HG02973 (cell line): Measurements from ENCODE around the gene PLCH1.

Source experiments
- ATAC-seq: cut with Tn5 transposase; IDR thresholded peaks from one replicate; pipeline ENCODE4 v1.9.1; 2021; ENCODE audit warnings: moderate library complexity; ENCODE audit not compliant: unreplicated experiment

PLCH1 gene

GRCh38 chr3:155688481-155688880, 56.4 kb downstream of the PLCH1 start:
- no peak for ATAC-seq

DNA sequence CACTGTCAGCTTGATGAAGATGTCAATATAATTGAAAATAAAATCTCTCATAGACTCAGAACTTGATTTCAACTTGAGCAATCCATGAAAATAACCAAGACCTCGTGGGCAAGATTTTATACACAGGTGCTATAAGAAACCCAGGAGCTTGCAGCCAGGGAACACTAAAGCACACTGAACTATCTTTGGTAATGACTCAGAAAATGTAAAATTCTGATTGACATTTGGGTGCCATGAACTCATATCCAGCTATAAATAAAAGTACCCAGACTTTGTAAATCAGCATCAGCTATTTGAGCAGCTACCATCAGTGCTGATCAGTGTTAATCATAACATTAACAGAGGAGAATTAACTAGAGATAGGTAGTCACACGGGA, 61.5 kb downstream of the PLCH1 start:
- ATAC-seq = no peak

- no peak for ATAC-seq
These were observed 62.2 kb downstream of the PLCH1 start for GRCh38 chr3:155682426-155683343.

- ATAC-seq = no peak
These were observed 68.5 kb downstream of the PLCH1 start for GRCh38 chr3:155676252-155676981.

GRCh38 chr3:155675094-155675493, 69.8 kb downstream of the PLCH1 start:
- ATAC-seq = no peak

GRCh38 chr3:155673421-155673820, 71.5 kb downstream of the PLCH1 start:
- no peak for ATAC-seq

GRCh38 chr3:155670335-155670734, 74.5 kb downstream of the PLCH1 start:
- no peak for ATAC-seq

DNA sequence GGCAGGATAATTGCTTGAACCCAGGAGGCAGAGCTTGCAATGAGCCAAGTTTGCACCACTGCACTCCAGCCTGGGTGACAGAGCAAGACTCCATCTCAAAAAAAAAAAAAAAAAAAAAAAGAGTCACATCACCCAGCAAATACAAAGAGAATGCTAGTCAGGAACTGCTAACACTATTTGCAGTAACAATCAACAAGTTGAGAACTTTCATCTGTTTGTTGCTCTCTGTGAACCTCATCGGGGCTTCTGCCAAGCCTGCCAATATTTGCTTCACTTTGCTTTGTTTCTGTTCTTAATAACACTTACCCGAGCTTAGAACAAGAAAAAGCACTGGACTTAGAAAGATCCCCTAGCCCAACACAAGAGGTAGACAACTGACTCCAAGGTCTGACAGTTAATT, 76.9 kb downstream of the PLCH1 start:
- no peak for ATAC-seq

GRCh38 chr3:155664925-155665695, 79.8 kb downstream of the PLCH1 start:
- ATAC-seq = no peak

DNA sequence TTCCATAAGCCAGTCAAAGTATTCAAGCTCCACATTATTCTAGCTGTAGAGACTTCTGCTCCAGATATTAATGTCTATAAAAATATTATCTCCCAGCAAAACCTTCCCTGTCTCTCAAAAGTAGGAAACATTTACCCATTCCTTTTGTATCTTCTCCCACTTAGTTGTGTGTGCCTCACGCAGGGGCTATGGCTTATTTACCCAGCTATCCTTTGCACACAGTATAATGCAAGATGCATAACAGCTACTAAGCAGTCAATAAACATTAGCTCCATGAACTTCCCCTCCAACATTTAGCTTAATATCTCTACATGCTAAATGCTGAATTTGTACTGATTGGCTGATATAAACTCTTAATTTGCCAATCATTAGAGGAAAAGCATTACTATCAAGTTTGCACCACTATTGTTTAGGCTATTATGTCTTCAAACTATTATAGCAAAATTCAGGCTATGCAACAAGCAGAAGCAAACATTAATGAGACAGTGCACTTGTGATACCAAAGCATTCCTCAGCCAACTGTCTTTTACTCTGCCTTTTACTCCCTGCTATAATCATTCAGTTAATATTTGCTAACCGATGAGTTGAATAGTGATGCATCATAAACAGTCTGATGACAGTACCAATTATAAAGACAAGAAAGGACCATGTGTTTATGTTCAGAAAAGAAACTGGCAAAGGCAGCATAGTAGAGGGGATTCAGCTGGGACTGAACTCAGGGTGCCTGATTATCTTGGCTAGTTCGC, 81.2 kb downstream of the PLCH1 start:
- ATAC-seq = no peak

DNA sequence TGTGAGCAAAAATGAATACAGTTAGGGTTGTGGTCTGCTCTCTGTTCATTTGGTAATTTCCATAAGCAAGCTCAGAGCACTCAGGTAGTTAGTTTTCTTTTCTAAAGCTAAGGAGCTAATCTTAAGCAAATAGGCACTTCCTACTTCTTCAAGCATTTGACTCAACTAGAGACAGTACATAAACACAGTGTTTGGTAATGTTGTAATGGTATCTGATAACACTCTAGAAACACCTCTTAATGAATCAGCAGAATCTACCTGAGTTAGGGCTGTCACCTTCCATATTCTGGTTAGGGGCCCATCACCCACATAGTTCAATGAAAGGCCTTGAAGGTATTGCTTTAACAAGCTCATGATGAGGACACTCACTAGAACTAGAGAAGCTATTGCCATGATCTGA, 83.1 kb downstream of the PLCH1 start:
- no peak for ATAC-seq

GRCh38 chr3:155661042-155661441, 83.8 kb downstream of the PLCH1 start:
- ATAC-seq = no peak

GRCh38 chr3:155658671-155659261, 86.1 kb downstream of the PLCH1 start:
- ATAC-seq = no peak

DNA sequence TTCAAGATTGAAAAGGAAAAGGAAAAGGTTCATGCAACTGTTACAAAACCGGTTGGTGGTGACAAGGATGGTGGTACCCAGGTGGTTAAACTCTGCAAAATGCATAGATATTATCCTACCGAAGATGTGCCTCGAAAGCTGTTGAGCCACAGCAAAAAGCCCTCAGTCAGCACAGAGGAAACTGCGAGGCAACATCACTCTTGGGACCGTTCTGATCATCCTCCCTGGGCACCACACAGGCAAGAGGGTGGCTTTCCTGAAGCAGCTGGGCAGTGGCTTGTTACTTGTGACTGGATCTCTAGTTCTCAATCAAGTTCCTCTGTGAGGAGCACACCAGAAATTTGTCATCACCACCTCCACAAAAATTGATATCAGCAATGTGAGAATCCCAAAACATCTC, 86.9 kb downstream of the PLCH1 start:
- no peak for ATAC-seq

DNA sequence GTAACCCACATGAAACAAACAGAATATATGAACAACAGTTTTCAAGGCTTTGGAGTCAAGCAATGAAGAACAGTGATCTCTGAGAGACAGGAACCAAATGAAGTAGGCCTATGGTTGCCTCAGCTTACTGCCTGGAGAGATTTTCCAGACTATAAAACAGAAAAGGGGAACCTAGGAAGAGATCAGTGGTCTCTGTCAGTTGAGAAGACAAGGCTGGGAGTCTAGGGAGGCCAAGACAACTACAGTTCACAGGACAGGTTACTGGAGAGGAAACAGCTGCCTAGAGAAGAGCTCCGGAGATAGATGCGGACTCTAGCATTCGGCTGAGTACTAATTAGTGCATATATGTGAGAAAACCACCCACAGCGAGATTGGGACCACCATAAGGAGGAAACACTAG, 87.7 kb downstream of the PLCH1 start:
- no peak for ATAC-seq

DNA sequence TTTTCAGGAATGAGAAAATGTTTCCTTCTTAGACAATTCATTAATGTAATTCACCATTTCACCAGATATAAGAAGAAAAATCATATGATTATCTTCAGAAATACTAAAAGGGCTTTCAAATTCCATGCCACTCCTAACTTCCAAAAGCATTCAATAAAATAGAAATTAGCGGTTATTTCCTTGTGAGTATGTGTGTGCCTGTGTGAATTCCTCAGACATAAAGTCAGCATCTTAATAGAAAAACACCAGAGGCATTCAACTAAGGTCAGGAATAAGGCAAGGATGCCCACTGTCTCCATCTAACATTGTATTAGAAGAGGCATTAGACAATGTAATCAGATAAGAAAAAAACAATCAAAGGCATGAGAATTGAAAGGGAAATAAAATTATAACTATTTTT, 88.4 kb downstream of the PLCH1 start:
- ATAC-seq = no peak

DNA sequence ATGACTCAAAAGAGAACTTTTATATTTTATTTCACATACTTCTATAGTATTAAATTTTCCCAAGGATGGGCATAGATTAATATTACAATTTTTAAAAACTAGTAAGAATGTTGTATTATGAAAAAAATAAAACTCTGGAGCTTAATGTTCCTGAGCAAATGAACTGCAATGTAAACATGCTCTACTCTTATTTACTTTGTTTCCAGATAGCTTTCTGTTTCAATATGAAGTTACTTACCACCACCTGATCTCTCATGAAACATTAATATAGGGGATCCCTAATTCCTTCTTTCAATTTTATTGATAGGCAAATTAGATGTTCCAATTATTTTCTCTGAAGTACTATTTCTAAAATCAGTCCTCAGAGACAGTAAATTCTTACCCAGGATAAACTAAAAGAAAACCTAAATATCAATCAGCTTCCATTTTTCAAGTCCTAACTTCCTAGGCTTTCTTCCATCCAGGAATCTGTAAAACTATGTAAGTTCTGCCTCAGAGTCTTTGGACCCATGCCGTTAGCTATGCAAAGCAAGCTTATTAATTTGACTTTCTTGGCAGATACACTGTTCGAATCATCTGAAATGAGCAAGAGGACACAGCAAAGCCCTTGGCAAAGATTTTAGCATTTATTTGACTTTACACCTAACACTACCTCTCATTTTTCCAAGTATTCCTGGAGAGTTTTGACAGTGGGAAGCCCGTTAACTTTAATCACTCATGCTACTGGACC, 93.2 kb downstream of the PLCH1 start:
- ATAC-seq = no peak

DNA sequence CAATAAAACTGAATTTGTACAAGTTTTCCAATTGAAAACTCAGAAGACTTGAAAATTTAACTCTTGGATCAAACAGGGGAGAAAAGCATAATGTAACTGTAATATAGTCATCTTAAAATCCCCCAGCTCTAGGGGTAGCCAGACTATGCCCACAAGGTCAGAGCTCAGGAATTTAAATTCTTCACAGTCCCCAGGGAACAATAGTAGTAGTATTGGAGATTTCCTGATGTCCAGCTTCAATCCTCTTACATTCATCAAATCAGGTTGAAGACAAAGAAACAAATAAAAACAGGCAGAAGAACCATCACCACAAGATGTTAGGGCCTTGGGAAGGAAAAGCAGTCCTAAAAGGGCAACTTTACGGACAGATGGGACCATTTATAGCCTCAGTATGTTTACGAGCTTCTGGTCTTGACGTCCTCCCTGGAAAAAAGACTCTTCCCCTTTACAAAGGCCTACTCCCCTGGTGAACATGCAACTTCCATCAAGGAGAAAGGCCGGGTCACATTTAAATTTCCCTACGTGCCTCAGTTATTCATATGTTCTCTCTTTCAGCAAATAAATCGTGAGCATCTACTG, 96.8 kb downstream of the PLCH1 start:
- no peak for ATAC-seq

- no peak for ATAC-seq
These were observed 97.7 kb downstream of the PLCH1 start for GRCh38 chr3:155647206-155647605.
